WTC11 (cell line): ENCODE data around the gene TSSK2. TPM values are rescaled to one million over a fixed set of nuclear protein-coding genes. Genes with fewer than 3 reads are reported as not detected.
A peak's percentile ranks its signal among the peaks of the same experiment; 100 is the strongest.

Experiments
- ATAC-seq: fragments of 200-7000 bp; cut with Tn5 transposase; 2 replicates; pipeline ENCODE4 v1.10.0; 2021; ENCODE audit warnings: mild to moderate bottlenecking, moderate library complexity
- CTCF ChIA-PET: fragments of 300-600 bp; sonication (Branson Sonifier 250); formaldehyde crosslinking; loops from one replicate; lab custom pipeline; 2021; ENCODE audit warnings: antibody characterized with exemption; lab: Charles Lee
- POLR2A ChIA-PET: fragments of 350-600 bp; sonication (Branson Sonifier 250); formaldehyde crosslinking; loops from one replicate; lab custom pipeline; 2021; ENCODE audit warnings: antibody characterized with exemption; lab: Charles Lee
- DNase-seq: peaks from one replicate; pipeline ENCODE4 v3.0.0; 2021; ENCODE audit warnings: low spot score
- H3K27ac Mint-ChIP-seq: 2 replicates; pipeline ENCODE4 v1.8.0; 2021; ENCODE audit warnings: mixed read lengths
- H3K27me3 Mint-ChIP-seq: 2 replicates; pipeline ENCODE4 v1.8.0; 2021; ENCODE audit warnings: low read depth, mild to moderate bottlenecking, moderate library complexity, mixed read lengths
- H3K36me3 Mint-ChIP-seq: 2 replicates; pipeline ENCODE4 v1.8.0; 2021; ENCODE audit warnings: mixed read lengths
- H3K4me1 Mint-ChIP-seq: 2 replicates; pipeline ENCODE4 v1.8.0; 2022; ENCODE audit warnings: mixed read lengths
- H3K4me3 Mint-ChIP-seq: 2 replicates; pipeline ENCODE4 v1.8.0; 2021; ENCODE audit warnings: mild to moderate bottlenecking, moderate library complexity, mixed read lengths
- H3K9me3 Mint-ChIP-seq: 2 replicates; pipeline ENCODE4 v1.8.0; 2021; ENCODE audit warnings: mixed read lengths
- AR ChIP-seq: fragments of 250-450 bp; sonication (Bioruptor Pico); IDR thresholded peaks from 2 replicates; pipeline ENCODE4 v1.9.0; 2021; ENCODE audit warnings: mild to moderate bottlenecking
- NFE2L1 ChIP-seq: sonication (generic); formaldehyde crosslinking; IDR thresholded peaks from 2 replicates; pipeline ENCODE4 v1.8.1; 2023; ENCODE audit warnings: missing genetic modification reagents
- ZNF532 ChIP-seq: fragments of 250-450 bp; sonication (Bioruptor Pico); IDR thresholded peaks from 2 replicates; pipeline ENCODE4 v1.9.0; 2021; ENCODE audit warnings: mild to moderate bottlenecking, borderline replicate concordance
- total RNA-seq: library from RNA; stranded (reverse); gene quantifications from 3 replicates; pipeline ENCODE4 v1.2.3, GENCODE V29; 2021

TSSK2 gene
- total RNA-seq, 1 experiment from 2014 or later, result not detected

DNA sequence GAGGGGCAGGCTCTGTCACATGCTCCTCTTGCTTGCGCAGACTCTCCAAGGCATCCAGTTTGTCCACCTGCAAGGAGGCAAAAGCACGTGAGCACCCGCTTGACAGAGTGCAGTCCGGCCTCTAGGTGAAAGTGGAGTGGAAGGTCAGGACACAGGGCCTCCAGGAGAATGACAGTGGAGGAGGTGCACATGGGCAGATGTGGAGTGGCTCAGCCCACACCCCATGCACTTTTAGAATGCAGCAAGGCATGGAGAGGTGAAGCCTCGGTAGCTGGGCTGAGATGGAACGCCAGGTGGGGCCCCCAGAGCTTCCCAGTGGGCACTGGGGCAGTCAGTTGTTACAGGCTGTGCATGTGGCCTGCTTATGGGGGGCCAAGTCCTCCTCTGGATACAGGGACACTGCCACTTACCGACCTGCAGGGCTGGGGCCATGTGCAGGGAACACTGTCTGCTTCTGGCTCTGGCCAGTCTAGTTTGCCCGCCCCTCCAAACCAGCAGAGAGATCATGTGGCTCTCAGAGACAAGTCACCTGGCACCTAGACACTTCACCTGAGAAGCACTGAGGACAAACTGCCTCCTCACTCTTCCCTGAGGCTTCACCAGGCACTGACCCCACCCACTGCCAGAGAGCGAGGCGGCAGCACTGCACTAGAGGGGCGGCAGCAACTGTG lies 49.8 kb downstream of the TSSK2 start (continued):
- TF ChIP-seq AR (CRISPR knock-in tag) (no peak), ZNF532 (no peak)

DNA sequence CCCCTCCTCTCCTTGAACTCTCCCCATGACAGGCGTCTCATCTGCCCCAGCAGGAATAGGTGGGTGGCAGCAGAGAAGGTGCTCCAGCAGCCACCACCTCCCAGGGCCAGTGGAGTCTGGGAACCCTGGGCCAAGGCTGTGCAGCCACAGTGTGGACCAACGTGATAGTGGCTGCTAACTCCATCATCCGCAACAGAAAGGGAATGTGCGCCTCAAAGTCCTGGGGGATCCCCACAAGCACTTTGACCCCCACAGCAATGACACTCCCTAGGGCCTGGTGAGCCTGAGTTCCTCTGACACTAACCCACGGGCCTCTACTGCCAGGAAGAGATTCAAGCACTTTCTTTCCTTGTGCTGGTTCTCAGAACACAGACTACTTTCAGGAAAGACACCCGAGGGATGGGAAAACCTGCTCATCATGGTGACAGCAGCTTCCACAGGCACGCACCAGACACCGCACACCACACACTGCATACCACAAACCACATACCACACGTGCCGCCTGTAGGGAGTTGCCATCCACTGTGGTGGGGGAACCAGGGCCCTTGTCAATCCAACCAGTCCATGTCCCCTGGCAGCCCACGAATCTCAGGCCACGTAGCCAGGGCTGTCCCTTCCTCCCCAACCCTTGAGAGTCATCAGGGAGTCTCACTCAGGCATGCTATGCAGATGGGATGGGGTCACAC lies 50.8 kb downstream of the TSSK2 start:
- no peak for TF ChIP-seq NFE2L1
- no peaks in the 10 kb centered on the region for H3K36me3 Mint-ChIP-seq
- ChIA-PET POLR2A (no interaction called here), CTCF (interaction anchor here (0.8 to 1.7 kb wide), 3 partner anchors 38 to 104 kb away, joined by 3 to 5 read pairs (median 4); partner anchors contain the start of gene ESS2)
- H3K4me3 Mint-ChIP-seq, result no peak overlapping the region
- H3K27ac Mint-ChIP-seq, result peak overlapping the region; percentile 49; the same call in 1 of the 2 replicates
- ATAC-seq, result no peak
- no peaks in the 10 kb centered on the region for H3K27me3 Mint-ChIP-seq
- peaks cover 5% of the 10 kb centered on the region for H3K4me1 Mint-ChIP-seq
- H3K9me3 Mint-ChIP-seq, result no peaks in the 10 kb centered on the region
- no peak for DNase-seq

Other genes starting within 250 kb of the TSSK2 start
- 2.4 to 4.7 TPM (median 3.8 TPM) in 3 replicates for gene DGCR6, start 225.0 kb upstream of the TSSK2 start, total RNA-seq
- gene PRODH, start 195.0 kb upstream of the TSSK2 start, total RNA-seq, result 42.6 to 97.3 TPM (median 56.1 TPM) in 3 replicates
- gene DGCR2, start 8.9 kb upstream of the TSSK2 start, total RNA-seq, result 56.8 to 64.2 TPM (median 60.3 TPM) in 3 replicates
- gene ESS2, start 13.3 kb downstream of the TSSK2 start, total RNA-seq, result 18.0 to 19.3 TPM (median 18.3 TPM) in 3 replicates
- 0.44 to 0.68 TPM in 2 of 3 replicates, not detected in the other for gene GSC2, start 19.0 kb downstream of the TSSK2 start, total RNA-seq
- 201 to 213 TPM (median 204 TPM) in 3 replicates for gene SLC25A1, start 47.4 kb downstream of the TSSK2 start, total RNA-seq
- 15.5 to 19.3 TPM (median 16.9 TPM) in 3 replicates for gene CLTCL1, start 160.4 kb downstream of the TSSK2 start, total RNA-seq